GM04503 (cell line): ENCODE measurements around the gene SMPDL3B.

Source experiments
- DNase-seq: peaks from one replicate; pipeline ENCODE4 v3.0.0-alpha.2; 2012; ENCODE audit warnings: low read depth

The SMPDL3B gene, protein sequence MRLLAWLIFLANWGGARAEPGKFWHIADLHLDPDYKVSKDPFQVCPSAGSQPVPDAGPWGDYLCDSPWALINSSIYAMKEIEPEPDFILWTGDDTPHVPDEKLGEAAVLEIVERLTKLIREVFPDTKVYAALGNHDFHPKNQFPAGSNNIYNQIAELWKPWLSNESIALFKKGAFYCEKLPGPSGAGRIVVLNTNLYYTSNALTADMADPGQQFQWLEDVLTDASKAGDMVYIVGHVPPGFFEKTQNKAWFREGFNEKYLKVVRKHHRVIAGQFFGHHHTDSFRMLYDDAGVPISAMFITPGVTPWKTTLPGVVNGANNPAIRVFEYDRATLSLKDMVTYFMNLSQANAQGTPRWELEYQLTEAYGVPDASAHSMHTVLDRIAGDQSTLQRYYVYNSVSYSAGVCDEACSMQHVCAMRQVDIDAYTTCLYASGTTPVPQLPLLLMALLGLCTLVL

GRCh38 chr1:27934818-27935549 lies at the start of gene SMPDL3B:
SMPDL3B (plus strand) TSS chr1:27935000; CDS start chr1:27935184, 184 bp downstream.
- DNase-seq, result no peak

DNA sequence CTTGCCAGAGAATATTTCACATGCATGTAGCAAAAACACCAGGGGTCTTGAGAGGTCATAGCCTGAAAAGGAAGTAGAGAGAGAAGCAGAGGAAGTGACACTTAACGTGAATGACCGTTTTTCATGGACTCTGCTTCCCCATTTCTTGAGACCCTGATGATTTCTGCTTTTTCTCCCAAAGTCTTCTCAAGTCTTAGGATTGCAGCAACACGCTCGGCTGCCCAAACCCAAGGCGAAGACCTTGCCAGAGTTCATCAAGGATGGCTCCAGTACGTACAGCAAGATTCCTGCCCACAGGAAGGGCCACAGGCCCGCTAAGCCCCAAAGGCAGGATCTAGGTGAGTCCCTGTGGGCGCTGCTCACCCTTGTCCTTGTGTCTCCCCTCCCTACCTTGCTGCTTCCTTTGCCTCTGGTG lies 49.7 kb upstream of the SMPDL3B start:
- DNase-seq, result no peak

DNA sequence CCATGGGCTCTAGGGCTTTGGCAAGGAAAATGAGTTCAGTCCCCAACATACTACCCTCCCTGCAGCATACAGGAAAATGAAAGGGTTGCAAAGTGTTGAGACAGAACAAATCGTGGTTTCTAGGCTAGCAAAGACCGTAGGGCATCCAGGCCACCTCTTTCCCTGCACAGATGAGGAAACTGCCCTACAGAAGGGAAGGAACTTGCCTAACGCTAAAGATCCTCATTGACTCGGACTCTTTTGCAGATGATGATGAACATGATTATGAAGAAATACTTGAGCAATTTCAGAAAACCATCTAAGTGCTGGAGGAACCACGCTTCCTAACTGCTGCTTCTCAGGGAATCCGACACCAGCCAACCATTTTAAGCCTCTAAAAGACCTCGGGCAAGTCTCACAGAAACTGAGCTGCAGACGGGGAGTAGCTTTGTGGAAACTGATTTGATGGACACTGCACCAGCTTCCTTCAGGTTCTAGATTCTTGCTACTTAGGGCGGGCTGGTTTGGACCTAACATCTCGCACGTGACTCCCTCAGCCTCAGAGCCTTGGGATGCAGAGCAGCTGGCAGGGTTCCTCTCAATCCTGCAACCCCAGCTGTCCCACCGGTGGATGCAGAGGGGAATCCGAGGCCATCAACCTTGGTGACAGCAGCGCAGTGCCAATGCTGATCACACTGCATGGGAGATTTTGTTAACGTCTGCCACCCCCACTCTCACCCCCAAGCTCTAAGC lies 49.0 kb upstream of the SMPDL3B start:
- DNase-seq, result no peak

GRCh38 chr1:27886353-27886679 lies 48.5 kb upstream of the SMPDL3B start:
- DNase-seq, result no peak

- no peak for DNase-seq
Observed at GRCh38 chr1:27886744-27887143, 48.1 kb upstream of the SMPDL3B start.

GRCh38 chr1:27887215-27888021 lies 47.4 kb upstream of the SMPDL3B start:
- DNase-seq, result no peak

GRCh38 chr1:27889506-27889905 lies 45.3 kb upstream of the SMPDL3B start:
- no peak for DNase-seq

- no peak for DNase-seq
Observed at GRCh38 chr1:27891196-27891889, 43.5 kb upstream of the SMPDL3B start.

DNA sequence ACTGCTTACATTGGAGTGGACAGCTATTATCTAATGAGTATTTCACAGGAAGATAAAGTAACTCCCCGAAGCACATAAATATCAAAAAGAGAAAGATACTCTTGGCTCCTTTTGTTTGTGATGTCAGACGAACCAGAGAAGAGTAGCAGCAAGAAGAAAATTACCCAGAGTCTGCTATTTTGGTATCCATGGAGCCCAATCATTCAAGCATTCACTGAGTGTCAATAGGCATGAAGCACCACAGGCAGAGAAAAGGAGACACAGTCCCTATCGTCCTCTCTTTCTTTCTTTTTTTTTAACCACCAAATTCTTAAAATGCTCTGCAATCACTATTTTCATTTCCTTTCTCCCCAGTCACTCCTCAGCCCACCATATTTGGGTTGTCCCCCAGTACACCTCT lies 40.3 kb upstream of the SMPDL3B start:
- DNase-seq, result no peak

GRCh38 chr1:27906759-27907158 lies 28.0 kb upstream of the SMPDL3B start:
- no peak for DNase-seq

GRCh38 chr1:27912429-27912828 lies 22.4 kb upstream of the SMPDL3B start:
- DNase-seq, result no peak

- no peak for DNase-seq
Observed at GRCh38 chr1:27915082-27915575, 19.7 kb upstream of the SMPDL3B start.

DNA sequence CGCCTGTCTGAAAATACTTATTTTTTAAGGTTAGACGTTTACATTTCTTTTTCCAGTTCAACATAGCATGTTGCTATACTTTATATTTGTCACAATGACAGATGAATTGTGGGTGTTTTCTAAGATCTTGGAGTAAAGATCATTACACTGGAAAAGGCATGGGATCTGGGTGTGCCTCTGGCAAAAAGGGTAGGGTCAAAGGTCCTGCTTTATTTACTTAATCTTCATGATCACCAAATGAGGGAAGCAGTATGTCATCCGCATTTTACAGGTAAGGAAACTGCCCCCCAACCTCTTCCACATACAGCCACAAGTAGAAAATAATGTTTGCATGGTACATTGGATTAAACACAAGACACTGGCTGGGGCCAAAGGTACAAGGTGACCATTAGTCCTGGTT lies 12.5 kb upstream of the SMPDL3B start:
- no peak for DNase-seq

DNA sequence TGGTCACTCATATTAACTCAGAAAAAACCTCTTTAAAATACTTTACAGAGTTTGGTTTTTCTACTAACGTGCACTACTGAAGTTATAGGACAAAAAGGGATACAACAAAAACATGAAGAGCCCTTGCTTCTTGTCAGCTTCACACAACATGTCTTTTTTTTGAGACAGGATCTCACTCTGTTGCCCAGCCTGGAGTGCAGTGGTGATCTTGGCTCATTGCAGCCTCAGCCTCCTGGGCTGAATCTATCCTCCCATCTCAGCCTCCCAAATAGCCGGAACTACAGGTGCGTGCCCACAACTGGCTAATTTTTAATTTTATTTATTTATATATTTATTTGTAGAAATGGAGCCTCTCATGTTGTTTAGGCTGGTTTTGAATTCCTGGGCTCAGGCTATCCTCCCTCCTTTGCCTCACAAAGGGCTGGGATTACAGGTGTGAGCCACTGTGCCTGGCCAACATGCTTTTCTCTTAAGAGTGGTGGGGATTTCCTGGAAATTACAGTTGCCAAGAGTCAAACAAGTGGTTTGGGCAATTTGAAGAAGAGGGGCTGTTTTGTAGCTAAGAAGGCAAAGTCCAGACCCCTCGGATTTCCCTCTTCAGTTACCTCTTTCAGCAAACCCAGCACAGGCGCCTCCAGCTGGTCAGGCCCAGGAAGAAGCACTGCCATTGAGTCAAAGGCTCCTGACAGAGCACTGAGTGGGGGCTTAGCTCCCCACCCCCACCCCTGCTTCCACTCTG lies 6.4 kb upstream of the SMPDL3B start:
- no peak for DNase-seq

DNA sequence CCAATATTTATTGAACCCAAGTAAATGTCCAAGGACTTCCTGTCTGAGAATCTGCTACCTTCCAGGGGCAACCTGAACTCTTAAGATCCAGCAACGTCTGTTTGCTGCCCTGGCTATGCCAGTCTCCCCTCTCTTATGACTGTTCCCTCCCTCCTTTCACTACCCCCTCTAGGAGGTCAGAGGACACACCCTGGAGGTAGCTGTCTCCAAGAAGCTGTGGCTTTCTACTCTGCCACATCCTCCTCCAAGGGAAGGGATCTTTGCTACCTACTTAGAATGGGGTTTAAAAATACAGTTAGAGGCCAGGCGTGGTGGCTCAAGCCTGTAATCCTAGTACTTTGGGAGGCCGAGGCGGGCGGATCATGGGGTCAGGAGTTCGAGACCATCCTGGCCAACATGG lies 3.6 kb upstream of the SMPDL3B start:
- no peak for DNase-seq

DNA sequence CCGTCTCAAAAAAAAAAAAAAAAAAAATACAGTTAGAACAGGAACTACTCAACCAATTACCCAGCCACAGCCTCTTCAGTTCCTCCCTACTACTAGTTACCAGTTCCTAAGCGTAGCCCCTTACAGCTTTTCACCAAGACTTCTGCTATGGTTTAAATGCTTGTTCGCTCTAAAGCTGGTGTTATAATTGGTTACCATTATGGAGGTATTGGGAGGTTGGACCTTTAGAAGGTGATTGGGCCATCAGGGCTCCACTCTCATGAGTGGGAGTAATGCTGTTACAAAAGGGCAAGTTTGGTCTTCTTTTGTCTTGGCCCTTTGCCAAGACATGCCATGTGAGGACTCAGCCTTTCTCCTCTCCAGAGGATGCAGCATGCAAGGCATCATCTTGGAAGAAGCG lies 3.0 kb upstream of the SMPDL3B start:
- DNase-seq, result no peak

DNA sequence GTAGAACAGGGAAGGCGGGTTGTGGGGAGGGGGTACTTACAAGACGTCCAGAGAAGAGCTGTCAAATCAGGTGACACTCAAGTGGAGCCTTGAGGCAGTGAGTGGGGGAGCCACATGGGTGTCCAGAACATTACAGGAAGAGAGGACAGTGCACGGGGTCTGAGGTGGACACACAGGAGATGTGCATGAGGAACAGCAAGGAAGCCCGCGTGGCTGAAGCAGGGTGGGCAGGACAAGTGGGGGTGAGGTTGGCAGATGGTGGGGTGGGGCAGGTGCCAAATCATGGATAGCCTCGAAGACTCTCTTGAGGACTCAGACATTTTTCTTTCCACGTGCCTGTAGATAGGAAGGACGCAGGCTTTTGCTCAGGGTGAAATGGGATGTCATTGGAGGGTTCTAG lies 921 bp downstream of the SMPDL3B start:
- no peak for DNase-seq

DNA sequence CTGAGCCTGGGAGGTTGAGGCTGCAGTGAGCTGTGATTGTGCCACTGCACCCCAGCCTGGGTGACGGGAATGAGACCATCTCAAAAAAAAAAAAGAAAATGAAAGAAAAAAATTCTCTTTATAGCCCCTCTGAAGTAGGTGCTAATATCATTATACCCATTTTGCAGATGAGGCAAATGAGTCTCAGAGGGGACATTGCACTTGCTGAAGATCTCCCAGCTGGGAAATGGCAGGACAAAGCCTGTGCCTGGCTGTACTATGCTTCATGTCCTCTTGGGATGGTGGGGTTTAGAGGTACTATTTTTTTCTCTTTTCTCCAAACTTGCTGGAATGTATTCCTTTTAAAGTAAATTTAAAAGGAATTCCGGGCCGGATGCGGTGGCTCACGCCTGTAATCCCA lies 1.6 kb downstream of the SMPDL3B start:
- DNase-seq, result no peak

DNA sequence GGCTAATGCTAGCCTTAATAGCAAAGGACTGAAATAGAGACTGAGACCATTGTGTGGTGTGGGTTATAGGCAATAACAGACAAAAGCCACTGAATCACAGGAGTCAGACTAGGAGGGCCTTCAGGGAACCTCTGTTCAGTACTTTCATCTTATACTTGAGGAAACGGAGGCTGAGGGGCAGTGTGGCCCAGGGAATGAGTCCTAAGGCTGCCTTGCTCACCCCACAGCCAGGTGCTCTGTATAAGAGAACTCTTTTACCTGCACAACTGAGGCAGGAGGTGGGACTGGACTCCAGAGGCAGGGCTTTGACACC lies 2.7 kb downstream of the SMPDL3B start:
- DNase-seq, result no peak

DNA sequence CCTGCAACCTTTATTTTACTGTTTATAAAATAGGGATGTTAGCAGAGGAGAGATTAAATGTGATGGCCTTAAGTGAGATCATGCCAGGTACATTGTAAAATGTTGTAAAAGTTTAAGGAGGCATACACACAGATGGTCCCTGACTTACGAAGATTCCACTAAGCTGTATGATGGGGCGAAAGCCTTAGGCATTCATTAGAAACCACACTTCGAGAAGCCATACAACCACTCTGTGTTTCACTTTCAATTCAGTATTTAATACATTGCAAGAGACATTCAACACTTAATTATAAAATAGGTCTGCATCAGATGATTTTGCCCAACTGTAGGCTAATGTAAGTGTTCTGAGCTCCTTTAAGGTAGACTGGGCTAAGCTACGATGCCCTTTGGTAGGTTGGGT lies 3.7 kb downstream of the SMPDL3B start:
- DNase-seq, result no peak

DNA sequence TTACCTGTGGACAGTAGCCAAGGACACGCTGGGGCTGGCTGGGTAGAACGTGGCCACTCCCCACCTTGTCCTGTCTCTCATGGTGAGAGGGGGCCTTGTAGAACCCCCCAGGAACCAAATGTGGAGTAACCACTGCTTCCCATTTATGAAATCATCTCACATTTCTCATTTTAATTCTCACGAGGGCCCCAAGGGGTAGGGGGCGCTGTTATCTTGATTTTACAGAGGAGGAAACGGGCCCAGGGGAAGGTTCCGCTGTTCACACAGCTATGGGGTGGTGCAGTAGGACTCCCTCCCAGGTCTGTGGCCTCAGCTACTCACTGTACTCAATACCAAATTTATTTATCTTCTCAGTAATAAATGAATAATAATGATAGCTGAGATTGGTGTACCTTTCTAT lies 5.5 kb downstream of the SMPDL3B start:
- no peak for DNase-seq
